Uterus (tissue), 2 donors: ENCODE results near the gene KLC1.

ENCODE experiments used
- POLR2A ChIP-seq, 2 donors: fragments of 450-650 bp; IDR thresholded peaks; one replicate each; pipeline ENCODE4 v1.6.1; 2016; ENCODE audit warnings: antibody characterized with exemption in 2 of 2, mild to moderate bottlenecking in 1 of 2, moderate library complexity in 1 of 2
- TF ChIP-seq, protein P1 (sequence below), 4 experiments: fragments of 200-600 bp in 2 of 4; fragments of 450-650 bp in 2 of 4; sonication (generic) in 2 of 4; IDR thresholded peaks; one replicate each; pipeline ENCODE4 v1.5.1; 2016 to 2019; ENCODE audit warnings: antibody characterized with exemption in 4 of 4, mild to moderate bottlenecking in 2 of 4, moderate library complexity in 1 of 4

DNA sequence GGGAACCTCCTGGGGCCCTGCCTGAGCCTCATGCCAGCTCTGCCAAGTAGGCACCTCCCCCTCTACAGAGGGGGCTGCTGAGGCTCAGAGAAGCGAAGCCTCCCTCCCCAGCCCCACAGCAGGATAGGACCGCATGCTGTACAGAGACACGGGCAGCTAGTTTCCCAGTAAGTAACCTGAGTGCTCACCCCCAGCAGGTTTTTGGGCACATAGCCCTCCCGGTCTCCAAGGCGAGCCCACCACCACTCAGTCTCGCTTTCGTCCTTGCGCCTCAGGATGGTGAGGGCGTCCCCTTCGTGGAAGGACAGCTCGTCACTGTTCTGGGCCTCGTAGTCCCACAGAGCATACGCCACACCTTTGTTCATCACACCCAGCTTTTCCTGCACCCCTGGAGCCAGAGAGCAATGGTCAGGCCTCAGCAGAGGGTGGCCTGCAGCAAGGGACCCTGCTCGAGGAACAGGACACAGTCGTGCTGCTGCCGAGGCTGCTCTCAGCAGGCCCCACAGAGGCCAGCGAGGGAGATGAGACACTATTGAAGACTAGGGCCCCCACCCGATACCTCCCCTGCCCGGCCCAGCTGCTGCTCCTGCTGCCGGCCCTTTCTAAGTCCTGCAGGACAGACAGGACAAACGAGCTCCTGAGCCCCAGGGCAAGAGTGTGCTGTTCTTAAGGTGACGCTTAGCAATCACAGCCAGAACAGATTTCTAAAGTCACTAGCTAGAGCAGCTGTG is 107.0 kb downstream of the KLC1 start:
- TF ChIP-seq POLR2A (IDR thresholded peaks at IDR 0.05): no peak
- TF ChIP-seq, protein P1, sequence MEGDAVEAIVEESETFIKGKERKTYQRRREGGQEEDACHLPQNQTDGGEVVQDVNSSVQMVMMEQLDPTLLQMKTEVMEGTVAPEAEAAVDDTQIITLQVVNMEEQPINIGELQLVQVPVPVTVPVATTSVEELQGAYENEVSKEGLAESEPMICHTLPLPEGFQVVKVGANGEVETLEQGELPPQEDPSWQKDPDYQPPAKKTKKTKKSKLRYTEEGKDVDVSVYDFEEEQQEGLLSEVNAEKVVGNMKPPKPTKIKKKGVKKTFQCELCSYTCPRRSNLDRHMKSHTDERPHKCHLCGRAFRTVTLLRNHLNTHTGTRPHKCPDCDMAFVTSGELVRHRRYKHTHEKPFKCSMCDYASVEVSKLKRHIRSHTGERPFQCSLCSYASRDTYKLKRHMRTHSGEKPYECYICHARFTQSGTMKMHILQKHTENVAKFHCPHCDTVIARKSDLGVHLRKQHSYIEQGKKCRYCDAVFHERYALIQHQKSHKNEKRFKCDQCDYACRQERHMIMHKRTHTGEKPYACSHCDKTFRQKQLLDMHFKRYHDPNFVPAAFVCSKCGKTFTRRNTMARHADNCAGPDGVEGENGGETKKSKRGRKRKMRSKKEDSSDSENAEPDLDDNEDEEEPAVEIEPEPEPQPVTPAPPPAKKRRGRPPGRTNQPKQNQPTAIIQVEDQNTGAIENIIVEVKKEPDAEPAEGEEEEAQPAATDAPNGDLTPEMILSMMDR (IDR thresholded peaks at IDR 0.05): no peak
